ENCODE data around the gene KRT86. TPM values are rescaled to one million over a fixed set of nuclear protein-coding genes. Genes with fewer than 3 reads are reported as not detected.
"Not testable (repeated sequence)": the region's sequence is repeated elsewhere in the genome, so short reads cannot be mapped to it uniquely, and the experiment has no call there.

KRT86 gene
- total RNA-seq, 1 donor from 2014 or later = 0.45 TPM

DNA sequence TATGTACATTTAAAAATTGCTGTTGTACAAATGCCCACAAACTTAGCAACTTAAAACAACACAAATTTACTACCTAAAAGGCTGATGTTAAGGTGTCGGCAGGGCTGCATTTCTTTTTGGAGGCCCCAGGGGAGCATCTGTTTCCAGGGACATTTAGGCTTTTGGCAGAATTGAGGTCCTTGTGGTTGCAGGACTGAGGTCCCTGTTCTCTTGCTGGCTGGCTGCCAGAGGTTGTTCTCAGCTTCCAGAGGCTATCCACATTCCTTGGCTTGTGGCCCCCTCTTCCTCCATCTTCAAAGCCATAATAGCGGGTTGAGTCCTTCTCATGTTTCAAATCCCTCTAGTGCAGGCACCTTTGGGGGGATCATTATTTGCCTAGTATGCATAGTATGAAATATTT is 69.1 kb downstream of the KRT86 start:
- no peak for ATAC-seq
- intact Hi-C loops (cut with DNase I) = no loop called here

DNA sequence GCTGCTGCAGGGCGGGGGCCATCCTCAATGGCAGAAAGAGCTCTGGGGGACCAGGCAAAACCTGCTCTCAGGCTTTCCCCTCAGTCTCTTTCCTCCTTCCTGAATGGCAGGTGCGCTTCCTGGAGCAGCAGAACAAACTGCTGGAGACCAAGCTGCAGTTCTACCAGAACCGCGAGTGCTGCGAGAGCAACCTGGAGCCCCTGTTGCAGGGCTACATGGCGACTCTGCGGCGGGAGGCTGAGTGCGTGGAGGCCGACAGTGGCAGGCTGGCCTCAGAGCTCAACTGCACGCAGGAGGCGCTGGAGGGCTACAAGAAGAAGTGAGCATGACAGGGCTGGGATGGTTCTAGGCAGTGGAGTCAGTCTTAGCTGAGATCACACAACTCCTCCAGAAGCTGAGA is 69.7 kb downstream of the KRT86 start:
- intact Hi-C loops (cut with DNase I) = no loop called here
- DNase-seq (ENCODE audit: low spot score) (no peak), ATAC-seq (no peak)

More for the DNA sequence above, 69.1 kb downstream of the KRT86 start:
- no peak for DNase-seq (ENCODE audit: low spot score)

DNA sequence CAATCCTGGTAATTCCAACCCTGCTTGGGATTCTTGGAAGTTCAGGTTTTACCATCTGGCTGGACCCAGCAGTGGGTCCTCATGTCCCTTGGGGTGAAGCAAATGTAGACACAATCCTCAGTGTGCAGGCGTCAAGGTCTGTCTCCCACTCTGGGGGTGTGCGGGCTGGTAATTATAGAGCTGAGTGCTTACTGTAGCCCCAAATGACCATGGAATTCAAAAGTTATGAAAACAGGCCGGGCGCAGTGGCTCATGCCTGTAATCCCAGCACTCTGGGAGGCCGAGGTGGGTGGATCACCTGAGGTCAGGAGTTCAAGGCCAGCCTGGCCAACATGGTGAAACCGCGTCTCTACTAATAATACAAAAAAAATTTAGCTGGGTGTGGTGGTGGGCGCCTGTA is 70.6 kb downstream of the KRT86 start:
- ATAC-seq; intact Hi-C loops (cut with DNase I): not testable (repeated sequence)
- DNase-seq (ENCODE audit: low spot score) = peak; percentile 13

DNA sequence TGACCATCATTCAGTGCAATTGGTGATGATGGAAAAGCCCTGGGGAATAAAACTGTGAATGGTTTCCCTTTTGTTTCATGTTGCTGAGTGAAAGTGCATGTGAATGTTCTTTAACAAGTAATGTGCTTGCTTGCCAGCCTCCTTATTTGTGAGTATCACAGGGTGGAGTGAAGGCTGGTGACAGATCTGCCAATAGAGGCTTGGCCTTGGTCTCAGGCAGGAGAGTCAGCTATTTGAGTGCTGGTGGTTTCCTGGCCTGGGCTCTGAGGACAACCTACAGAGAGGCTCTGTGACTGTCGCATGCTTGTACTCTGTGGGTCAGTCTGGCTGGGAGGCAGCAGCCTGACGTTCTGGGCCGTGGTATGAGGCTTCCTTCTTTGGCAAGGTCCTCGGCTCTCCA is 72.1 kb downstream of the KRT86 start:
- intact Hi-C loops (cut with DNase I) = no loop called here
- DNase-seq (ENCODE audit: low spot score) (peak; percentile 14), ATAC-seq (no peak)

DNA sequence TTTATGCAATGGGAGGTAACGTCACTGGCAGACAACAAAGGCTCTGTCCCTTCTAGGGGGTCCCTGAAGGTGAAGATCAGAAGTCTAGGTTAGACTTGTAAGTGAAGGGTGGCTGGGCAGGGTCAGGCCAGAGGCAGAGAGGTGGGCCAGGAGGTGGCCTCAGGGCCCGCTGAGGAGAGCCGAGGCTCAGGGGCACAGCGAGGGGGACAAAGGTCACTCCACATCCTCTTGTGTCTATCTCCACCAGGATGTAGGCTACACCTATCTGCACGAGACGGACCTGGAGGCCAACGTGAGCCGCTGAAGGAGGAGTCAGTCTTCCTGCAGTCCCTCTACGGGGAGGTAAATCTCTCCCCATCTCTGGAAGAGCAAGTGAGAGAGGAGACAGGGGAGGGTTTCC is 72.6 kb downstream of the KRT86 start:
- intact Hi-C loops (cut with DNase I) = no loop called here
- ATAC-seq (no peak), DNase-seq (ENCODE audit: low spot score) (peak; percentile 23)

DNA sequence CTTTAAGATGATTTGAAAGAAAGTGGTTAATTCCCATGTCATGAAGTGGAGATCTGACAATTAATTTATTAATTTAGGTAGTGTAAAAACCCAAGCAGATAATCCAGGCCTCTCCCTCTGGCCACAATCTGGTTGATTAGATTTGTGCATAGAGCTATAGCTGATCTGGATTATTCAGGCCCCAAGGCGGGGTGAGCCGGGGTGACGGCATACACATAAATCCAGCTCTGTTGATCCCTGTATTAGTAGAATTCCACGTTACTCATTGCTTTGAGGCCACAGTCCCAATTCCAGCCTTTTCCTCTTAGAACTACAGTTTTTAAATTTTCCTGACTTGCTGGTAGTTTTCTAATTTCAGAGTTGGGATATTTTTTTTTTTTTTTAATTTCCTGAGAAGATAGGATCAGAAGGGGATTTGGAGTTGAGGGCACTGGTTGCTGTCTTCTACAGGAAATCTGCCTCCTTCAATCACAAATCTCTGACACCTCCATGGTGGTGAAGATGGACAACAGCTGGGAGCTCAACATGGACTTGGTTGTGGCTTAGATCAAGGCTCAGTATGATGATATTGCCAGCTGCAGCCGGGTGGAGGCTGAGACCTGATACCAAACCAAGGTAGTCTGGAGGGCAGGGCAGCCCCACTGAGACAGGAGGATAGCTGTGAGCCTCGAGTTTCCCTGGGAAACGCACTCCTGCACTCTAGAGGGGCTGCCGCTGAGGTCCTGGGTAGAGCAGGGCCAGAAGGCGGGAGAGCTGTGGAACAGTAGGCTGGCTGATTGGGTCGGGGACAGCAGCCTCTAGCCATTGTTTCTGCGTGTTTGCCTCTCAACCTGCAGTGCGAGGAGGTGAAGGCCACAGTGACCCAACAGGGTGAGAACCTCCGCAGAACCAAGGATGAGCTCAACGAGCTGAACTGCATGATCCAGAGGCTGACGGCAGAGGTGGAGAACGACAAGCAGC is 73.4 kb downstream of the KRT86 start:
- DNase-seq (ENCODE audit: low spot score) = peak; percentile 35
- no peak for ATAC-seq
- intact Hi-C loops (cut with DNase I) = no loop called here

DNA sequence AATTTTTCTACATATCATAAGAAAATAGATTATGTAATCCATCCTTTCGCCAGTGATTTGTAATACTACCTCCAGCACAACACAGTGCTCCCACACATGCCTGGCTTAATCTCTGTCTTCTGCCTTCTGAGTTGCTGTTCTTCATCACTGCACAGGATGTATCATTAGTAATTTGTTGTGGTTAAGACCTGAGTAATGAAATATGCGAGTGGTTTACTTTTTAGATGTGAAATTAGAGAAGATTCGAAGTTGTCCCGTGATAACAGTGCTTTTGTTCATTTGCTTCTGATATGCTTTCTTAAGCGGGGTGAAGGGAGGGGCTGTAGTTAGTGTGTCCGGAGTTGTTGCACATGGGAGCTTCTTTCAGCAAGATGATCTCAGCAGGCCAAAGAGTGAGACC is 74.8 kb downstream of the KRT86 start:
- intact Hi-C loops (cut with DNase I) = no loop called here
- ATAC-seq (no peak), DNase-seq (ENCODE audit: low spot score) (no peak)

DNA sequence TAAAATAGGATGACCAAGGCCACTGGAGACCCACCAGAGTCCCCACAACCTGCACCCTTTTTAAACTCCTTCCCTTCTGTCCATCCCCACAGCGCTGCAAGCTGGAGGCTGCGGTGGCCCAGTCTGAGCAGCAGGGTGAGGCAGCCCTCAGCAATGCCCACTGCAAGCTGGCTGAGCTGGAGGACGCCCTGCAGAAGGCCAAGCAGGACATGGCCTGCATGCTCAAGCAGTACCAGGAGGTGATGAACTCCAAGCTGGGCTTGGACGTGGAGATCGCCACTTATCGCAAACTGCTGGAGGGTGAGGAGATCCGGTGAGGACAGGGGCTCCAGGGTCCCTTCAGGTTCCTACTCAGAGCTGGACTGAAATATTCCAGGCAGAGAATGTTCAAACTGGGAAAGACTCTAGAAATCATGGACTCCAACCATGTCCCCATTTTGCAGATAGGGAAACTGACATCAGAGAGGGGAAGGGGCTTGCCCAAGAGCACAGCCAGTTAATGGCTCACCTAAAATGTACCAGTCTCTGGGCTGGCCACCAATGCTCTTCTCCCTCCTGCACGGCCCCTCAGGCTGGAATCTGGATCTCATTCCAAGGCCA is 75.7 kb downstream of the KRT86 start:
- ATAC-seq = no peak
- peak; percentile 19 for DNase-seq (ENCODE audit: low spot score)
- intact Hi-C loops (cut with DNase I) = no loop called here

DNA sequence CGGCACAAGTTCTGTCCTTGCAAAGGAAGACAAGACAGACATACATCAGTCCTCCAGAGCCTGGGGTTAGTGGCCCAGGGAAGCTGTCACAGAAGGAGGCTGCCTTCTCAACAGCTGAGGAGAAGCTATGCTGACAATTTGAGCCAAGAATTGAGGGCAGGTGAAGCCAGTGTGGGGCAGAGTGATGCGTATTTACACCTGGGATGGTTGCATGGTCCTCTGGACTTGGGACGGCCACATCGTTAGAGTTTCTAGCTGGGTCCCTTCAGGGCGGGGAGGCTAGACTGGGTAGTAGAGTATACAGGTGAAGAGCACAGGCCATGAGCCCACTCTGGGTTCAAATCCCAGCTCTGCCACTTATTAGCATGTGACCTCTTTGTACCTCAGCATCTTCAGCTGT is 76.3 kb downstream of the KRT86 start:
- no peak for ATAC-seq
- intact Hi-C loops (cut with DNase I) = no loop called here
- no peak for DNase-seq (ENCODE audit: low spot score)

DNA sequence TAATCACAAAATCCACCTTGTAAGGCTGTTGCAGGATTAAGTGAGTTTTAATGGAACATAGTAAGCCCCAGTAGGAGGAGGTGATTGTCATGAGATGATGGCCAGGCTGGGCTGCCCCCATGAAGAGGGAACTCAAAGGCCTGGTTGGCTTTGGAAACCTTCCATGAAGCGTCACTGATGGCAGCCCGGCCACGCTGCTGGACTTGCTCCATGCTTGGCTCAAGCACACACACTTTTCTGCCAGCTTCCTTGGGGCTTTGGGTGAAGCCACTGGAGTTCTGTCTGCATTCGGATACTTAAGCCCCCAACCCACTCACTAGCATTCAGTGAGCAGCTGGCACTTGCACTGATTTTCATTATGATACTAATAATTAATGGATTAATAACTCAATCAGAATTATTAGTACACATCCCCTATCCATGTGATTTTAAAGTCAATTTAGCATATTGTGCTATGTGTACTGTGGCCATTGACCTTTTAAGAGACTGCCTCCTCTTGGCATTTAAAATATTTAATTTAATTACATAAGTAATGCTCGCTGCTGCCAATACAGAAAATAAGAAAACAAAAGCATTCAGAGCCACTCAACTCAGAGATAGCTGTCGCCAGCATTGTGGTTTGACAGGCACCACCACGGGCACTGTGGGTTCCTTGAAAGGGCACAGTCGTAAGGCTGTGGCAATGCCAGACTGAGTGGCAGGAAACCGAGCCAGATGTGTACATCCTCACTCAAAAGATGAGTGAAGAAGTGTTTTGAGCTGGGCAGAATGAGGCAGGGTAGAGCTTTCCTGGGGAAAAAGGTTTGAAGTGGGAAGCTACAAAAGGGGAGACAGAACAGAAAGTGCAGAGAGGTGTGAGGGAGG is 77.0 kb downstream of the KRT86 start:
- peak; percentile 36 for ATAC-seq
- intact Hi-C loops (cut with DNase I) = no loop called here
- DNase-seq (ENCODE audit: low spot score) = peak; percentile 57

DNA sequence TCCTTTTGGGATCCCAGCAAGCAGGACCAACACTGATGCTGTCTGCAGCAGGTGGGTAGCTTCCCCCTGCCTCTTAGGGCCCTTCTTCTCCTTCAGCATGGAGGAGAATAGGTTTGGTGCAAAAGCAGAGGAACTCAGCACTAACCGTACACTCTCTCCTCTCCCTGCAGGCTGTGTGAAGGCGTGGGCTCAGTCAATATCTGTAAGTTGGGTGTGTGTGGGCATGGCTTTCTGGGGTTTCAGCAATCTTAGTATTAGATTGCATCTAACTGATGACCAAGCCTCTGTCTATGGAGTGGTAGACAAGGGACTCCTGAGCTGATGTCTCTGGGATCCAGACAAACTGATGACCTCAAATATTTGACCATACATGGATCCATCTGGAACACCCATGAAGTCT is 78.5 kb downstream of the KRT86 start:
- intact Hi-C loops (cut with DNase I) = no loop called here
- no peak for ATAC-seq
- no peak for DNase-seq (ENCODE audit: low spot score)

DNA sequence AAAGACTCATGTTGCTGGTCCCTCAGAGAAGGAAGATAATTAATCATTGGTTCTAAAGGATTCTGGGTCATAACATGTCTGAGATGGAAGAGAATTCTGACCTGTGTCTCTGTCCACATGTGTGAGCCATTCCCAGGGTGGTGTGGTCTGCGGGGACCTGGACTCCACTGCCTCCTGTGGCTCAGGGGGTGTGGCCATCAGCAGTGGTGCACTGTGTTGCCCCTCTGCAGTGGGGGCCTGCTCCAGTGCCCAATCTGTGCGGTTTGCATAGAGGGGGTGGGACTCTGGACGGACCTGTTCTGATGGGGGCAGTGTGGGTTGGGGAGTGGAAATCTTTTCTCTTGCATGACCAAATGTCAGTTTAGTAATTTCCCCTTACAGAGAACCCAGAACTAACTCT is 79.3 kb downstream of the KRT86 start:
- intact Hi-C loops (cut with DNase I) = no loop called here
- no peak for ATAC-seq
- peak; percentile 47 for DNase-seq (ENCODE audit: low spot score)

DNA sequence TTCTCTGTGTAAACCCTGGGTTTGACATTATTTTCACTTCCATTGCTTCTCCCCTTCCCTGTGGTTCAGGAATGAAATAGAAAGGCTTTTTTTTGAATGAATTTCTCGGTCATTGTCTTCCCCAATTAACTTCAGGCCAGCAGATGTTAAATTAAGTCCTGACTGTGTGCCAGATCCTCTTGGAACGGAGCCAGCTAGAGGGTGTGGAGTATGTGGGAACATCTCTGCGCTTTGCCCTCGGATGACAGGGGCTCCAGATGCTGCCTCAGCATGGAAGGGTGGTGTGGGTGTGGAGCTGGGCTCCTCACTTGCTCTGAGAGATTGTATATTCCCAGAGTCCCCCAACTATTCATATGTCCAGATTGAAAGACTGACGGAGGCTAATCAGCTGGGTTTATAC is 79.8 kb downstream of the KRT86 start:
- intact Hi-C loops (cut with DNase I) = no loop called here
- ATAC-seq (no peak), DNase-seq (ENCODE audit: low spot score) (peak; percentile 56)

DNA sequence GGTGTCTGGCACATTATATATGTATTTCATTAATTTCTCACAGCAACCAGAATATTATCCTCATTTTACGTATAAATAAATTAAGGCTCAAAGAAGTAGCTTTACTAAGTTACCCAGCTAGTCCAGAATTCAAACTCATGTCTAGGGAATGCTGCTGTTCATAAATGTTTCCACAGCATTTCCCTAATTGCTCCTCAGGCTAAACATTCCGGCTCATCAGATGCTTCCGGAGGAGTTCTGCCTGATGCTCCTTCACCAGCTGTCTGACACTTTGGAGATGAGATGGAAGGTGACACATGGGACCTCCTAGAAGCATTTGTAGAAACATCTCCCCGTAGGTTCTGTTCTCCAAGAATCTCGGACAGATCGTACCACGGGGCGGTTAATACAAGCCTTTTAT is 80.7 kb downstream of the KRT86 start:
- intact Hi-C loops (cut with DNase I) = no loop called here
- peak; percentile 26 for DNase-seq (ENCODE audit: low spot score)
- ATAC-seq = no peak

DNA sequence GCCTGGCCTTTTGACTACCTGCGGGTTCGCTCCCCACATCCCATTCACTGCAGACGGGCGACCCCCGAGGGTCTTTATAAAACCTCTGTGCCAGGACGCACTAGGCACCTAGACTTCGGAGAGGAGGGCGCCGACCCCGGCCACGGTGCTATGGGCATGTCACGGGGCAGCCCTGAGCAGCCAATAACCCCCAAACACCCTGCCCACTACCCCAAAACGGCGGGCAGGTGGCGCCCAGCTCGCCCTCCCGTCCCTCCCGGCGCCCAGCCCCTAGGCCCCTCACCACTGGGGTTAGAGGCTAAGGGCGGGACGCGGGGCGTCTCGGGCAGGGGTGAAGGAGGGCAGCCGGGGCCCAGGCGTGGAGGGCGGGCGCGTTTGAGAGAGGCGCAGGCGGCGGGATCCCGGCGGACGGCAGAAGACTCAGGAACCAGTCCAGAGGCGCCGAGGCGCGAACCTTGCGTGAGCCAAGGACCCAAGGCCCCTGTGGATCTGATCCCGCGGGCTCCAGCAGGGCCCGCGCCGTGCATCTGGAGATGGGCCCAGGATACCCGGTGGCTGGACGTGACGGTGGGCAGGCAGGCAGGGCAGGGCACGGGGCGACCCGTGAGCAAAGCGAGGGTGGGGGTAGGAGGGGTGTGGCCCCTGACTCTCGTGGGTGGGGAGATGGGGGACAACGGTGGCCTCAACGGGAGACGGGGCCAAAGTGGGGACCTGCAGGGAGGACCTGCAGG is 81.8 kb downstream of the KRT86 start:
- peak; percentile 53 for DNase-seq (ENCODE audit: low spot score)

DNA sequence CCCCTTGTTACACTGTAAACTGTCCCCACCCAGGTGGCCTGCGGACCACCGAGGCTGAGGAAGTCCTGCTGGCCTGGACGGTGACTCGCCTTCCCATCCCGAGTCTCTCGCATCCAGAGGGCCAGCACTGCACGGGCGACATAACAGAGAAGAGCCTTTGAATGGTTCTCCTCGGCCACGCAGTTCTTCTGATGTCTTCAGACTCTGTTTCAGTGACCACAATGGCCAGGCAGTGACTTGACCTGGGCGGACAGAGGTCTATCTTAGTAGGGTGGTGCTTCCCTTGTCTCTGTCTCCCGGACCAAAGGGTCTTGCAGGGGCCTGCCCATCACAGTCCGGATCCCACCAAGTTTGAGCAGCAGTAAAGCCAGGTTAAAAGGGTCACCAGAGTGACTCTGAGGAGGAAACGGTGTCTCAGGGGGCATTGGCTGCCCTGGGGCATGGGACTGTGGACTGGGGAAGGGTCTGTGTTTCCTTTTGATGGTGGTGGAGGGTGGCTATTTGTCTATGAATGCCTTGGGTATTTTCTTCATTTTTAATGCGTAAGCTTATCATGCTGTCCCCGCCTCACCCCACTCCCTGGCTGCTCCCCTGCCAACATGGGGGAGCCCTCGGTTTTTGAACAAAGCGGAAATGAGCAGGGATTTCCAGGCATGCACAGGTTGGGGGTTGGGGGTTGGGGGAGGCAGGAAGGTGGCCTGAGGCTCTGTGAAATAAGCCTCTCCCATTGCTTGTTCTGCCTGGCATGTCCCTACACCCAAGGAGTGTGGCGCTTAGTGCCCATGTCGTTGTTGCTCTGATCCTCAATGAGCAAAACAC is 82.5 kb downstream of the KRT86 start:
- no peak for ATAC-seq
- peak; percentile 37 for DNase-seq (ENCODE audit: low spot score)
- intact Hi-C loops (cut with DNase I) = no loop called here

More for the DNA sequence above, 81.8 kb downstream of the KRT86 start:
- intact Hi-C loops (cut with DNase I) = no loop called here
- no peak for ATAC-seq

Data from sciatic nerve (tissue), 2 donors.